GM18861 (cell line): Measurements from ENCODE around the gene PARD3.
"Not testable (repeated sequence)": the region's sequence is repeated elsewhere in the genome, so short reads cannot be mapped to it uniquely, and the experiment has no call there.

Experiments used
- ATAC-seq: cut with Tn5 transposase; IDR thresholded peaks from one replicate; pipeline ENCODE4 v1.9.1; 2021; ENCODE audit not compliant: unreplicated experiment

The PARD3 gene

DNA sequence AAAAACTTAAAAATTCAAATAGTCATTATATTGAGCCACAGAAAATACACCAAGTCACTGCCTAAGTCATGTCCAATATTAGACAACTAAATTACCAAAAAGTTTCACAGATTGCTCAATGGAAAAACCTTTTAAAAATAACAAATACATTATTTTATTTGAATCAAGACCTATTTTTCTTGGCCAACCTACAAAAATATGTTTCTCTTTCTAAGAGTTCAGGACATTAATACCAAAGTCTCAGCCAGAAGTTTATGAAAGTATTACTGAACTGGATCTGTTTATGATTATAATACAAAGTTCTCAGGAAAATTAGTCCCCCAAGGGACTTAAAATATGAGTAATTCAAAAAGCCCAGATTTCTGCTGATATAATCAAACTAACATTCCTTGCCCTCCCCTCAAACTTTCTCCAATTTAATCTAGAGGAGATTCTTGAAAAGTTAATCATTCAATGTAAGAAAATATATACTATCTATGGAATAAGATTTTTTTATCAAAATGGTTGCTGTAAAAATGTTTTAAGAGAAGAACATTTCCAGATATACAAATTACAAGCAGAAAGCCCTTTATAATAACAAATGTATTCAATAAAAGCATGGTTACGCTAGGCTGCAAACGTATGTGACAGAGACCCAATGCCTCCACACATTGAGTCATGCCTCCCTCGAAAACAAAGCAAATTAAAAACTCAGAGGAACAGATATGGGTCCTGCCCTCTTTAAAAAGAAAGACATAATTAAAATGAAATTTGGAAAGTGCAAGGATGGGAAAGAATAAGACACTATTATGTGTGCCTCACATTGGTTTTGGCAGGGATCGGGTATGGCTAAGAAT lies 381.6 kb downstream of the PARD3 start:
- no peak for ATAC-seq

DNA sequence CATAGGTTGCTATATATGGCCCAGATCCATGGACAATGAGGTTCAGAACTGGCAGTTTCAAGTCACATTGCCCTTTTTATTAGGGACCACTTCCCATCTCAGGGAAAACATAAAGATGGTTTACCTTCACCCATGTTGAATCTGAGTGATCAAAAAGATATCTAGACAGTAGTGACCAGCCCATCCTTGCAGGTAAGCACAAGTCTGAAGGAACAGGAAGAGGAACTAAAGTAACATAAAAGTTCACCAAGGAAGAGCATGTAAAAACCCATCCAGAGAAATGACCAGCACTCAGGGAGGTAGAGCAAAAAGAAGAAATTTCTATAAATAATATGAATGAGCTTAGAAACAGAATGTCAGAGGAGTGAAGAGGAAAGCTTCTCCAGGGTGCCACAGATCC lies 382.5 kb downstream of the PARD3 start:
- ATAC-seq = no peak

DNA sequence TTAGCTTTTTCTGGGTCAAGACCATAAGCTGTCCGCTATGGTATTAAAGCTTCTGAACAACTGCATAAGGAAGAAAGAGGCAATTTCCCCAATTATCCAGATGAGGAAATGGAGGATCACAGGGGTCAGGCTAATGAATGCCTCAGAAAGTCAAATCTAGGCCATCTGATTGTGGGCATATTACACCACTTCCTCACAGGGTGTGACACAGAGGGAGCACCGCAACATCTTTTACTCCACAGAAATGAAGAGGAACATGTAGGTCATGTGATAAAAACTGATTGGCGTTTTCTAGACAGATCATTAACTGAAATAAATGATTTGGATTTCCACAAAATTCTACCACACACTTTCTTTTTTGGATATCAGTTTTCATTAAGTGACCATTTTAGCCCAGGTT lies 384.4 kb downstream of the PARD3 start:
- ATAC-seq = no peak

DNA sequence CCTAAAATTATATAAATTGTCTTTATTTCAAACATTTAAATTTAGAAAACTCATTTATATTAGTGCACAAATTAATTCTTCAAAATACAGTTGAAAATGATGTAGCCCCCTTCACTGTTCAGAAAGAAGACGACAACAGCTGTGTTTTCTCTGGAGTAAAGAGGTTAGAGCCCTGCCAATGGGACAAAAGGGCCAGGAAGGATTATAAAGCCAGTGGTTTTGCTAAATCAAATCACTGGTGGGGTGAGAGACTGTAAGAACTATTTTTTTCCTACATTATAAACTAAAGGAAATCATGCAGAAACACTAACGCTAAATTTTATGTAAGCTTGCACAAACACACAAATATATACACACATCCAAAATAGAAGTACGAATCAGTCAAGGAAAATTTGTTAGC lies 386.6 kb downstream of the PARD3 start:
- ATAC-seq = no peak

DNA sequence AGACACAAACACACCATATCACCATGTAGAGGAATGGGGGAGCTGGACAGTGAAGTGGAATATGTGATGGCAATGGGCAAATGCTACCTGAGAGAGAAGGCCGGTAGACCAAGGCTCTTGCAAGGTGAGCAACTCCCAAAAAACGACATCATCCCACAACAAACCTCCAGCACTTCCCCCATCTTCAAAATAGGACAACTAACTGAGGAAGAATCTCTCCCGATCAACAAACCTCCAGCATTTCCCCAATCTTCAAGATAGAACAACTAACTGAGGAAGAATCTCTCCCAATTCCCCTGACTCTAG lies 387.2 kb downstream of the PARD3 start:
- ATAC-seq = no peak

DNA sequence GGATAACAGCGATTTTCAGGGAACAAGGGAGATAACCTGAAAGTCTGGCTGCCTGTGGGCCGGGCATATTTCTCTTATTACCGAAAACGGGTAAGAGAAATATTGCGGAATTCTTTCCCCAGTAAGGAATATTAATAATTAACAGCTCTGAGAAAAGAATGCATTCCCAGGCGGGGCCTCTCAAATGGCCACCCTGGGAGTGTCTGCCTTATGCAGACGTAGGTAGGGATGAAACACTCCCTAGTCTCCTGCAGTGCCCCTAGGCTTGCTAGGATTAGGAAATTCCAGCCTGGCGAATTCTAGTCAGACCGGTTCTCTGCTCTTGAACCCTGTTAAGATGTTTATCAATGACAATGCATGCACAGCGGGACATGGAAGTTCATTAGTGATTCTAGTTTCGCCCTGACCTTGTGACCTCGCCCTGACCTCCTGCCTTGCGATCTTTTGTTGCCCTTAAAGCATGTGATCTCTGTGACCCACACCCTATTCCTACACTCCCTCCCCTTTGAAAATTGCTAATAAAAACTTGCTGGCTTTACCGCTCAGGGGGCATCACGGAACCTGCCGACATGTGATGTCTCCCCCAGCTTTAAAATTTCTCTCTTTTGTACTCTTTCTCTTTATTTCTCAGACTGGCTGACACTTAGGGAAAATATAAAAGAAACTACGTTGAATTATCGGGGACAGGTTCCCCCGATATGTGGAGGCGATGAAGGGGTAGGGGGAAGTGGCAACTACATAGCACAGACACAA lies 387.8 kb downstream of the PARD3 start:
- ATAC-seq = not testable (repeated sequence)

DNA sequence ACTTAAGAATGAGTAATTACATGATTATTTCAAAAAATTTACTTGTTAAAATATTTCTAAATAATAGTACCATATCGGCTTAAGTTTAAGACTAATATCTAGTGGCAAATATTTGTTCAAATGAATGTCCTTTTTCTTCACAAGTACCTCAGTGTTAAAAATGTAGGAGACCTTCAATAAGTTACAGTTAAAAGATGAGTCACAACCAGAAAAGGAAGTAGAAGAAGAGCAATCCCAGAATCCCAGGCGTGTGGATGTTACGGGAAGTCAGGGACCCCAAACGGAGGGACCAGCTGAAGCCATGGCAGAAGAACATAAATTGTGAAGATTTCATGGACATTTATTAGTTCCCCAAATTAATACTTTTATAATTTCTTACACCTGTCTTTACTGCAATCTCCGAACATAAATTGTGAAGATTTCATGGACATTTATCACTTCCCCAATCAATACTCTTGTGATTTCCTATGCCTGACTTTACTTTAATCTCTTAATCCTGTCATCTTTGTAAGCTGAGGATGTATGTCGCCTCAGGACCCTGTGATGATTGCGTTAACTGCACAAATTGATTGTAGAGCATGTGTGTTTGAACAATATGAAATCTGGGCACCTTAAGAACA lies 388.4 kb downstream of the PARD3 start:
- ATAC-seq = not testable (repeated sequence)

DNA sequence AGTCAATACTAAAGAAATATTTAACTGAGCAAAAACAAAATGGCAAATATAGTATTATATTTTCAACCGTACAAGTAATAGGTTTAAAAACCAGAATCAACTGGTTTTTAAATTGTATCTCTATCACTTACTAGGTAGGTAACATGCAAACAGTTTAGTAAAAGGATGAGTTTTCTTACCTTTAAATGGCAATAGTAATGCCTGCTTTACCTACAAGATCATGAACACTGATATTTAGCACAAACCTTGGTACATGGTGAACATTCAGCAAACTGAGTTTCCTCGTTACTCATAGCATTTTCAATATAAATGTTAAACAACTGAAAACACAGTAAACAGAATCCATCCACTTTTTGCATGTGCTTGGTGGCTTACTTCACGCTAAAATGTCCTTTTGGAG lies 389.1 kb downstream of the PARD3 start:
- ATAC-seq = no peak

DNA sequence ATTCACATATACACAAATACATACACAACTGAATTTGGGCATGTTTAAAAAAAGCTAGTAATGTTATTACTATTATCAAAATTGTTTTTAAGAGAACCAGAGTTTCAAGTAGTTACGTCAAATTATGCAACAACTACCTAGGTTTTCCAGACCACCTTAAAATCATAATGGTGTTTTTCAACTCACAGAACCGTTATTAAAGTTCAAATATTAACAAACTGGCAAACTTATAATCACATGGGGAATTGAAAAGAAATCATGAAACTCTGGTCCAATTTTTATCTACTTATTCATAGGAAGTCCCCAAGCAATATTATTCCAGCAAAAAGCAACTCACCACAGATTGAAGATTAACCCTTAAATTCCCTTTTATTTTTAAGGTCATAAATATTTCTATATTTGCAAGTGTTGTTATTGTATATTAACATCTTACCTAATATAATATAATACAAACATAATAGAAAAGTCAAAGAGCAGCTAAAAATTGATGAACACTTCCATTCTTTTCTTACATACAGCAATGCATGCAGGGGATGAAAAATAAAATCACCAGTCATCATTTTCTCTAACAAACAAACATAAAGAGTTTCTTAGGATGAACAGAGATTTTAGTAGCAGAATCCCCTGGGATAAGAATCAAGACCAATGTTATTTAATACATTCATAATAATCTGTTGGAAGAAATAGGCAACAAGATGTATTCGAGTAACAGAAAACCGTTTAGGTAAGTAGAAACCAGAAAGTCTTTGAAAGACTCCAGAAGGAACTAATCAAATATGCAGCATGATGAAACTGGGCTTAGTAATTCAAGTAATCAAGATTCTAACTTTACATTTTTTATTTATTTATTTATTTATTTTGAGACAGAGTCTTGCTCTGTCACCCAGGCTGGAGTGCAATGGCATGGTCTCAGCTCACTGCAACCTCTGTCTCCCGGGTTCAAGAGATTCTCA lies 391.1 kb downstream of the PARD3 start:
- ATAC-seq = no peak

DNA sequence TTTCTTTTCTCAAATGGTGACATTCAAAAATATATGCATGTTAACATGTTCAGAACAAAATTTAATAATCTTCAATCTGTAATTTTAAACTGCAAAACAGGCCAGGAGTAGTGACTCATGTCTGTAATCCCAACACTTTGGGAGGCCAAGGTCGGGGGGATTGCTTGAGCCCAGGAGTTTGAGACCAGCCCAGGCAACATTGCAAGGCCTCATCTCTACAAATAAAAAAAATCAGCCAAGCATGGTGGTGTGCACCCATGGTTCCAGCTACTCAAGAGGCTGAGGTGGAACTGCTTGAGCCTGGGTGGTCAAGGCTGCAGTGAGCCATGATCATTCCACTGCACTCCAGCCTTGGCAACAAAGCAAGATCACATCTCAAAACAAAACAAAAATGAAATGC lies 394.3 kb downstream of the PARD3 start:
- no peak for ATAC-seq

DNA sequence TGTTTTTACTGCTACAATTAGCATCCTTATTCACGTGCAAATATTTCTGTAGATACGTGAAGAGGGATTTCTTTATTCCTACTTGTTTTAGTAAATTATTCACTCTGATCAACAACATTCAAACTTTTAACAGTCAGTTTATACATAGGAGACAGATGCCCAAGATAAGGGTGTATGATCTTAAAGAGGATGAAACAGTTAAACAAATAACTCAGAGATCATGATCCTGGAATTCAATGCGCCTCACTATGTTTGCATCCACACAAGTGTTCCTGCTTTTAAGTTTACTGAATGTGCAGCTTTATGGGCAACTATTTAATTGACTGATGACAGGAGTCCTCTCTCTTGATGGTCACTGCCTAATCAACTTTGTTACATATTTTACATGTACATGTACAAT lies 394.8 kb downstream of the PARD3 start:
- no peak for ATAC-seq

DNA sequence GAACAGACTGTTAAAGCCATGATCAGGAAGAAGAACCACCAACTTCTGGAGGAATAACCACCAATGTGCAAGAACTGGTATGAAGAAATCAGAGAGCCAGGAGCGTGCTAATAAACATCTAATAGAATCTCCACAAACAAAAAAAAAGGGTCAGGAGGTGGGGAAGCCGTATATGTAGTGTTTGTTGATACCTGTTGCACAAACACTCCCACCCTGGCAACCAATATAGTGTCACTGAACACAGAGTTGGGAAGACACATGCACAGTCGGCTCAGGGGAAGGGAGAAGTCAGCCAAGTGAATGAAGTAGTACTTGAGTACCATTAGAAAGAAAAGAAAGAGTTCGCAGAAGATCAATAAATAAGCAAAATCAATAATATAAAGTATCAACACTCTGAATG lies 400.1 kb downstream of the PARD3 start:
- no peak for ATAC-seq

DNA sequence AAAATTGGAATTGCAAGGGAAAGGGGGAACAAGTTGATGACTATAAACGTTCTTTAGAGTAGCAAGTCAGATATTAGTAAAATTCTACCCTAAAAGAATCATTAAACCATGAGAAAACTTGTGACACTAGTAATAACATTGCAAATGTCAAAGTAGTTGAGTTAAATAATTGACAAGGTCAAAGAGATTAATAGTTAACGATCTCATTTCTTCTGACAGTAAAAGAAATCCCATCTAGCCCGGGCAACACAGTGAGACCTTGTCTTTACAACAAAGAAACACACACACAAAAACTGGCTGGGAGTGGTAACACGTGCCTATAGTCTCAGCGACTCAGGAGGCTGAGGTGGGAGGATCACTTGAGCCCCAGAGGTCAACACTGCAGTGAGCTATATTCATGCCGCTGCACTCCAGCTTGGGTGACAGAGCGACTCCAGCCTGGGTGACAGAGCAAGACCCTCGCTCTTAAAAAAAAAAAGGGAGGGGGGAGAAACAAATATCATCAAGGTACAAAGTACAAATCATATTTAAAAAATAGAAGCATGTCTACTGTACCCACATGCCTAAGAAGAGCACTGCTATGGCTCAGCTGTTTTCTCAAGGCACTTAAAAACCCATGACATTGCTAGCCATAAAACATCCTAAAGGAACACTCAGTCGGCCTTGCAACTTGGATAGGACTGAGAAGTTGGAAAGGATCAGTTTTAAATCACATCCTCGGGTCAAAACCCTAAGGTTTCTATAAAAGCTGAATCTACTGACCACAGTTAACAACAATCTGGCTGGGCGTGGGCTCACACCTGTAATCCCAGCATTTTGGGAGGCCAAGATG lies 401.1 kb downstream of the PARD3 start:
- no peak for ATAC-seq

DNA sequence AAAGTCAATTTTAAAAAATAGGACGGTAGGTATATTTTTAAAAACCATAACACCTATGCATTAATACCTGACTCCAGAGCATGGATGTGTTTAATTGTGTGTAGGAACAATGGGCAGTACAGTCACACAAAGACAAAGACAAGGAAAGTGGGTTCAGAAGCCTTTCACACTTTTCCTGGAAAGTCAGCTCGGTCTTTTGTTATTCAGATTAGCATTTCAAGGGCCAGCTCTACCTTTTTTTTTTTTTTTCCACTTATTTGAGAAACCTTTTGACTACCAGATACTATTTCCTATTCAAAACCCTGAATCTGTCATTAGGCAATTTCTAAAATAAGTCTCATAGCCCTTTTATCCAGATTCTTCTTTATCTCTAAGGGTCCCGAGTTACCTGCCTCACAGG lies 401.9 kb downstream of the PARD3 start:
- no peak for ATAC-seq

DNA sequence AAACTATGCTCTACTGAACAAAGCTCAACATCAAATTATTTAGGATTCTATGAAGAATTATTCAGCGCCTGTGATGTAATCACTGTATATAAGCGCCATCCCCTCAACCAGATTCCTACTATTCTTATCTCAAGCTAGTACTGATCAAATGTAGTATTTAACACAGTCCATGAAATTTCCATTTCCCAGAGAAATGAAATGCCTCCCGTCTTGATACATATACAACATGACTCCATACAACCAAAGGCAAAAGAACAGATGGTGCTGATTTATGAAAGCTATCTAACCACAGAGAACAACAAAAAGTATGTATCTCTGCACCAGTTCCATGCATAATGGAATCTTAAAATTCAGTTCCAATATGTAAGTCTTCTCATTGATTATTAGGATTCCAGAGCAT lies 406.1 kb downstream of the PARD3 start:
- no peak for ATAC-seq

DNA sequence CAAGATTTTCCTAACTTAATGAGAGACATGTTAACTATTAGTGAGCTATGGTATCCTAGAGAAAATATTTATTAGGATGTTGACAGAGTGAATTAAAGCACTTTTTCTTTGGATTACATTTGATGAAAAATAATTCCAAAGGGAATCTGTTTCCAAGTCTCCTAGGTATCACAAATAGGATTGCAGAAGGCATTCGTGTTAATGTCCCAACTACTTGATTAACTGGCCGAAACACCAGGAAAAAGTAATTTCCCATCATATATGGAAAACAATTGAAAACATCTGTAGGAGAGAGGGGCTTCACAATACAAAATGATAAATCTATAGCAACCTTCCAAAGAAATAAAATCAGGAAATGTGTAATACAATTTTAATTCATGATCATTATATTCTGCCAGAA lies 406.7 kb downstream of the PARD3 start:
- no peak for ATAC-seq

DNA sequence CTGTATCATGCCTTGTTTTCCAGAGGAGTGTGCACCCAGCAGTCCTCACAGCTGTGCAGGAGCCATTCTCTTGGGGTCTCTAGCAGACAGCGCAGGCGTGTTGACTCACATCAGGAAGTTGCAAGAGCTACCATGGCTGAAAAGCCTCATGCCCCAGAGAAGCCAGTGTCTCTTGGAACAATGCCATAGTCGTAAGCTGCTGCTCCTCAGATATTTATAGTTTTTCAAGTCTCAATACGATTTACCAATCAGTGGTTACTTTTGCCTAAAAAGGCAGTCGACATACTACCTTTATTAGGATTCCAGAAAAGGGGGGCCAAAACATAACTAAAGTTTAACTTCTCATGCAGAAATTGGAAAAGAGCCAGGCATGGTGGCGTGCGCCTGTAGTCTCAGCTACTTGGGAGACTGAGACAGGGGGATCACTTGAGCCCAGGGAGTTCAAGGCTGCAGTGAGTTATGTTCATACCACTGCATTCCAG lies 407.7 kb downstream of the PARD3 start:
- no peak for ATAC-seq

DNA sequence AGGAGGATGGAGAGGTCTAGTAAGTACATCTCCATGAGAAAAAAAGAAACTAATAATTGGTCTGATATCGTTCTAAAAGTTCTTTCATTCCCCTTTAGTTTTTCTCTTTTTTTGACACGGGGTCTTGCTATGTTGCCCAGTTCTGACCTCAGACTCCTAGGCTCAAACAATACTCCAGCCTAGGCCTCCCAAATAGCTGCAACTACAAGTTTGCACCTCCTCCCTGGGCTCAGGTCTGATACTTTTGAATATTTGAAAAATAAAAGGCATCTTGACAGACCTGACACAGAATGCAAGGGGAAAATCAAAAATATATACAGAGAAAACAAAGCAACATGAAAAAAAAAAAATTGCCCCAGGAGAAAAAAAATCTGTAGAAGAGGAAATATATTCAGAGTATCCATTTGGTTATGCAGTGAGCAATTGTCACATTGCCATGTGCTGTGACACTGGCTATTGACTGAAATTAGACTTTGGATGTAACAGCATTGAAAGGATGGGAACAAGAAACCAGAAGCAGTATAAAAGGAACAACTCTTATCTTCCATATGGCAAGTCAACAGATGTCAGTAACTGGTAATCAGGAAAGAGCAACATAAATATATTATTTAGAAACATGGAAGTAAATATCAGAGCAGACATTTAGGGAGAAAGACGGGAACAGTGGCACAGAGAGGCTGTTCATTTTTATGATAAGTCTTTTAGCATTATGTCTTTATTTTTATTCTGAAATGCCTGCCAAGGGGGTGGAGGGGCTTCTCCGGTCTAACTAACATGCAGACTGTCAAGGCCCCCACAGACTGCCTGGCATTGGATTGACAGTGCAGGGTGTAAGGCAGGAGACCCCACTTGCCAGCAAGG lies 408.4 kb downstream of the PARD3 start:
- no peak for ATAC-seq
